Activated CD4-positive, alpha-beta T cell treated with anti-CD3 and anti-CD28 coated beads, Interleukin-2, amount 50 U/mL, for 24 hours (primary cell): ENCODE measurements around the gene AGPS.

Source experiments
- DNase-seq, 2 donors: peaks; one replicate each; pipeline ENCODE4 v3.0.0-alpha.2; 2020; ENCODE audit warnings: low read depth in 1 of 2, low spot score in 1 of 2

Gene AGPS

GRCh38 chr2:177585234-177585863 is 192.8 kb downstream of the AGPS start:
- DNase-seq: no peak

DNA sequence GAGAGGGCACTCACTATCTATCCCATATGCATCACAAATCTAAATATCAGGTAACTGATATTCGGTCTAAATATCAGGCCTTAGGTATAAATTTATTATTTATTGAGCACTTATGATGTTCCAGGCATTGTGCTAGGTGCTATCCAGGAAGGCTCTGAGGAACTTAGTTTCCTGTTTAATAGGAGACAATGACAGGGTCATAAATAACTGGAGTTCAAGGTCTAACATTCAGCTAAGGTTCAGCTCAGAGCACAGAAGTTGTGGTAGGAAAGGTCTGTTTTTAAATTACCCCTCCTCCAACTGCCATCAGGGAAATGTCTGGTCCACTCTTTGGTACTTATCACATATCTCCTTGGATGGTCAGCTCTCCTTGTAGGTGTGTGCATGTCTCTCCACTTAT is 193.6 kb downstream of the AGPS start:
- no peak for DNase-seq

DNA sequence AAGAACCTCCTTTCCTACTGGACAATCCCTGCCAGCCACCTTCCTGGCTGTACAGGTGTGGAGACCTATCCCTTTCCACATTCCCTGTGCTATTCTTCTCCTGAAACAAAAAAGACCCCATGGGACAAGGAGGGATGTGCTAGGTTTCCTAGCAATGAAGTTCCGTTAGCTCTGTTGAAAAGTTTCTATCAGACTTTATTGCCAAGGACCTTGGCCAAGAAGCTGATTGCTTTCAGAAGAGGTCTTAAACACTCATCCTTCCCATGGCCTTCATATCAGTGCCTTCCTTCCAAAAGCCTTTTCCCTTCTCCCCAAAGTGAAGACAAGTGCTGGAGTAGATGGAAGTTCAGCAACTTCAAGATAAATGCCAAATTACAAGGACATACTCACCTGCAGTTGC is 194.8 kb downstream of the AGPS start:
- no peak for DNase-seq

DNA sequence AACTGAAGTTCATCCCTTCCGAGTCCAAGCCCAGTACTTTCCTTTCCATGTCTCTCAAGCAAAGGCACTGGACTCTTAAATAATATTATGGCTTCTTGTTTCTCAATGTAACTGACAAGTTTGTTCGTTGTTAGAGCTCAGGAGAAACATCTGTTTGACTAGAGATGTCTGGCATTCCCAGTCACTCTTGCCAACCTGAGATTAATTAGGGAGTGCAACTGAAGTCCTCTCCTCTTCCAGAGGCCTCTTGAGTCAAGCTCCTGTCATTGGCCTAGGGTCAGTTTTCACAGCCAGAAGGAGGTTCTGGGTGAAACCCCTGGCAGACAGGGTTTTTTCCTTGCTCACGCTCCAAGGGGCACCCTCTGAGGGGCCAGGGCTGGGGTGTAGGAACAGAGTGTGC is 196.1 kb downstream of the AGPS start:
- DNase-seq: no peak

- no peak for DNase-seq
Measured at GRCh38 chr2:177589186-177589585, 196.6 kb downstream of the AGPS start.

DNA sequence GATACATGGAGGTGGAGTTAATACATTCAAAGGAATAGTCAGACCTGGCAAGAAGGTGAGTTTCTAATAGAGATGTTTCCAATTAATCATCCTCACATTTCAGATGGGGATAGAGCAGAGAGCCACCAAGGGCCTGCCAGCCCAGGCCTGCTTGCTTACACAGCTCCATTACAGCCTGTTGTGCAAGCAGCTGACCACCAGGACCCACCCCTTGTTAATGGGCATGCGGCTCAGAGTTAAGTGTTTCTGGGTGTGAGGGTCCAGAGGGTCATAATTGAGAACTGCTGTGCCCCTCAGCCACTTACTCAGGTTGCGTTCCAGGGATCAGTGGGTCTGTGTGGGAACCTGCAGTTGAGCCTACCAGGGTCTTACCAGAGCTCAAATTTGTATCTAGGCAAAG is 199.8 kb downstream of the AGPS start:
- no peak for DNase-seq

GRCh38 chr2:177592945-177593344 is 200.4 kb downstream of the AGPS start:
- DNase-seq: no peak

- no peak for DNase-seq
Measured at GRCh38 chr2:177593402-177593801, 200.8 kb downstream of the AGPS start.
